Activated gamma-delta T cell (primary cell): ENCODE data around the gene ATP5F1A.
"Not testable (repeated sequence)": the region's sequence is repeated elsewhere in the genome, so short reads cannot be mapped to it uniquely, and the experiment has no call there.

ENCODE experiments used
- DNase-seq: peaks from one replicate; lab custom pipeline; 2025; lab: John Stamatoyannopoulos, UW
- total RNA-seq, 2 donors: gene quantifications; one replicate each; lab custom pipeline; 2026; lab: John Stamatoyannopoulos, UW

ATP5F1A gene
- total RNA-seq = 363 to 402 reads per million in 2 donors

DNA sequence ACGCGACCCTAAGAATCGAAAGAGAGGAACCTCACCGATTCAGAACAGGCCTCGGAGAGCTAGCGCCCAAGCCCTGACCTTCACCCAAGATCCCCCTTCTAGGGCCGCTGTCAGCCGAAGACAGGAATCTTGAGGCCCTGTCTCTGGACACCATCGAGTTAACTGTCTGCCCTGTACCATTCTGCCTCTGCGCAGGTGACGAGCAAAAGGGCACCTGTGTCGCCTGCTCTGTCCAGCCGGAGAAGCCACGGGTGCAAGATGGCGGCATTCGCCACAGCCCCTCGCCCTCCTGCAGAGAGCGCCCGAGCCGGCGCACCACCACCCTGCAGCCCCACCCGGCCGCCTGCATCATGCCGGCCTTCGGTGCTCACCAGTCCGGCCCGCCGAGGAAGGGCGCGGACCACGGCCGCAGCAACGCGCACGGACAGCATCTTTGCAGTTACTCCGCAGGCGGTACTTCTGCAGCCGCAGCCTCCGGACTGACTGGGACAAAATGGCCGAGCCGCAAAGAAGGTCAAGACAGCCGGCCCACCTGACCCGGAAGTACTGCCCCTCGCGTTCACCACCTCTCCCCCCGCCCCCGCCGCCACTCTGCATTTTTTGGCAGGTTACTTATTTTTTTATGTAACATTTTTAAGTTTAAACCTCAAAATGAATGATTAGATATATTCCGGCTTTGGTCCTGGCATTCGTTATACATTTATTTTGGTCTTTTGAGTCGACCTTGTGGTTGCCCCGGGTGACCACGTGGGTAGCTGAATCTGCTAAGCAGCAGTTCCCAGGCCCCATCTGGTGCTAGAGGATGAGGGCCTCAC, at the start of gene ATP5F1A:
ATP5F1A (minus strand) TSS at position 496 of the 815 bp plus-strand sequence; CDS start at position 431, 65 bp downstream.
- peak; percentile 51 for DNase-seq

DNA sequence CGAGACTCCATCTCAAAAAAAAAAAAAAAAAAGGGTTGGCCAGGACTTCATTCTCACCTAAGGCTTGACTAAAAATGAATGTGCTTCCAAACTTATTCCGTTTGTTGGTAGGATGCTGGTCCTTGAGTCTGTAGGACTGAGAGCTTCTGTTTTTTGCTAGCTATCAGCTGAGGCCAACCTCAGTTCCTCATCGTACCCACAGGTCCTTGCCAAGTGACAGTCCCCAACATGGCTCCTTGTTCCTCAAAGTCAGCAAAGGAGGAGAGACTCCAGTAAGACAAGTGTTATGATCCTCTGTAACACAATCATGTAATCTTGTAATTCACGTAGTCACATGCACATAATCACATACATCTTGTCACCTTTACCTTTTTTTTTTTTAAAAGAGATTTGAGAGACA, 43.1 kb upstream of the ATP5F1A start:
- no peak for DNase-seq

DNA sequence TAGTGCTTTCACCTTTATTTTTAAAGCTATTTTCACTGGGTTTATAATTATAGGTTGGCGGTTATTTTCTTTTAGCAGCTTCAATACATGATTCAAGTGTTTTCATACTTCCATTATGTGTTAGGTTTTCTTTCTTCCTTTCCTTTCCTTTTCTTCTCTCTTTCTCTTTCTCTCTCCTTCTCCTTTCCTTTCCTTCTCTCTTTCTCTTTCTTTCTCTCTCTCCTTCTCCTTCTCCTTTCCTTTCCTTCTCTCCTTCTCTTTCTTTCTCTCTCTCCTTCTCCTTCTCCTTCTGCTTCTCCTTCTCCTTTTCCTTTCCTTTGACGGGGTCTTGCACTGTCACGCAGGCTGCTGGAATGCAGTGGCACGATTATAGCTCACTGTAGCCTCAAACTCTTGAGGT, 42.1 kb upstream of the ATP5F1A start:
- no peak for DNase-seq

DNA sequence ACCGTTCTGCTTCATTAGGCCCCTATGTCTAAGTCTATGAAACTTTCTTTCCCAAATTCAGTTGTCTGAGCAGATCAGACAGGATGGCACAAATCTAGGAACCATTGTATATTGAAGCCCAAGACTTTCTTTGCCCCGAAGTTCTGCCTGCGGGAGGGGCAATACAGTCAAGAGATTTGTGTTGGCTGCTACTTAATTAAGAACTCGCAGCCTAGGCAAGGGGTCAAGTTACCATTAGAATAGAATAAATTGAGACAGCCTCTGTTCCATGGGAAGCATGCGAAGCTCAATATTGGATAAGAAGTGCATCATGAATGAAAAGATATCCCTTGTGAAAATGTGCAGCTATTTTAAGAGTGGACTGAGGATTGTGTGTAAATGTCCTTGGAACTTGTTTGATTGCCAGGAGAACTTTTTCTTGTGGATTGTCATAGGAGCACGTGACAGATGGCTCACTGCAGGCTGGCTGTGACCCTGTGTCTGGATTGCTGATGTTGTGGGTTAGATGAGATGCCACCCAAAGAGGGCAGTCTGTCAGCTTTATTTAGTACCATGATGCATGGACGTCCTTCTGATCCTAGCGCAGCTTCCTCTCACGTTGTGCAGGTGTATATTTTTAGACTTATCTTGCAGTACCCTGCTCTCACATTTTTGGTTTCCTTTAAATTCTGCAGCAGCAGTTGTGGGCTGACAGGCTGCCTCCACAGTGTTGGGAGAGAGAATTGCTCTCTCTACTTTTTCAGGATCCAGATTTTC, 37.0 kb upstream of the ATP5F1A start:
- DNase-seq = no peak

DNA sequence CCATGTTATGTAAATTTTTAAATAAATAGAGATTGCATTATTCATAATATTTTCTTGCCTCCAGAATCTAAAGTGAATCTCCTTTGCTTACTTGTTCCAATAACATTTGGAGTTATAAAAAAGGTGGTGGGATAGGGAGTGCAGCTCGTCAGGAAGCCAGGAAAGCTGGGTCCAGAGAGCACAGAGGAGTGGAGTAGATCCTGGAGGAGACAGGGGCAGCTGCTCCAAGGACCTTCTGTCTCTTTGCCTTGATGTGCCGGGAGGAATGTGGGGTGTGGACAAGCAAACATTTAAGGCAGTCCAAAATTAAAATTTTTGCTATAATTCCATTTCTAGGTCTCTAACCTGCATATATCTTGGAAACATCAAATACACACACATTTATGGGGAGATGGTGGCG, 35.4 kb upstream of the ATP5F1A start:
- DNase-seq = no peak

DNA sequence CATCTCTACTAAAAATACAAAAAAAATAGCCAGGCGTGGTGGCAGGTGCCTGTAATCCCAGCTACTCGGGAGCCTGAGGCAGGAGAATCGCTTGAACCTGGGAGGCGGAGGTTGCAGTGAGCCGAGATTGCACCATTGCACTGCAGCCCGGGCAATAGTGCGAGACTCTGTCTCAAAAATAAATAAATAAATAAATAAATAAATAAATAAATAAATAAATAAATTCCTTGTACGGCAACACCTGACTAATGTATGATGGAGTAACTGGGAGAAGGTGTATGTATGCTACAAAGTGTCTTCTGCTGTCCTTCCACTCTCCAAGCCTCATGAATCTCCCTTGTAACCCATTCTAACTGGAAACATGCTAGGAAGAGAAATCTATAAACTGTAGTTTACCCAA, 32.5 kb upstream of the ATP5F1A start:
- not testable (repeated sequence) for DNase-seq

DNA sequence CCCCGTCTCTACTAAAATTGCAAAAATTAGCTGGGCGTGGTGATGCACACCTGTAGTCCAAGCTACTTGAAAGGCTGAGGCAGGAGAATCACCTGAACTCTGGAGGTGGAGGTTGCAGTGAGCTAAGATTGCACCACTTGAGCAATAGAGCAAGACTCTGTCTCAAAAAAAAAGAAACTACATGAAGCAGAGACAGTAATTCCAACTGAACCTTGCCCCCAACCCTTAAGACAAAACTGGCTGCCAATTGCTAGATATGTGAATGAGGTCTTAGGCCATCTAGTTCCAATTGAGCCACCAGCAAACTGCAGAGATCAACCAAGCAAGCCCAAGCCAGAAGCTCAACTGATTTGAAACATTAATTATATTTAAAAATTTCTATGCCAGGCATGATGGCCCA, 32.0 kb upstream of the ATP5F1A start:
- DNase-seq = no peak

DNA sequence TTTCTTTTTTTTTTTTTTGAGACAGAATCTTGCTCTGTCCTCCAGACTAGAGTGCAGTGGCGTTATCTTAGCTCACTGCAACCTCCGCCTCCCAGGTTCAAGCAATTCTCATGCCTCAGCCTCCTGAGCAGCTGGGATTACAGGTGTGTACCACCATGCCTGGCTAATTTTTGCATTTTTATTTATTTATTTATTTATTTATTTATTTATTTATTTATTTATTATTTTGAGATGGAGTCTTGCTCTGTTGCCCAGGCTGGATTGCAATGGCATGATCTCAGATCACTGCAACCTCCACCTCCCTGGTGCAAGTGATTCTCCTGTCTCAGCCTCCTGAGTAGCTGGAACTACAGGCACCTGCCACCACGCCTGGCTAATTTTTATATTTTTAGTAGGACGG, 28.5 kb upstream of the ATP5F1A start:
- DNase-seq = not testable (repeated sequence)

DNA sequence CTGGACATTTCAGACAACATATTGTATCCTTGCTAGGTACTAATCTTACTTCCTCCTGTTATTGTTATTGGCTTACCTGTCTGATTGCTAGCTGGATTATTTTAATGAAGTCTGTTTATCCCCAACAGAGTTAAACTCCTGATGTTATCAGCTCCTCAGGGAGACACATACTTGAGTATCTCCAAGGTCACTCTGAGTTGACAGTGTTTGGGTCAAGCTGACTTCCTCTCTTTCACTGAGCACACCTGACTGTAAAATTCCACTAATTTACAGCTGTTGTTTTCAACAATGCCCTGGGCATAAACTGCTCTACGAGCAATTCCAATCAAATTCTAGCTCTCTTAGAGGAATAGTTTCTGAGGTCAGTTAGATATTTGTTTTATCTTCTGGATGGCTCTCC, 15.7 kb upstream of the ATP5F1A start:
- DNase-seq = no peak

DNA sequence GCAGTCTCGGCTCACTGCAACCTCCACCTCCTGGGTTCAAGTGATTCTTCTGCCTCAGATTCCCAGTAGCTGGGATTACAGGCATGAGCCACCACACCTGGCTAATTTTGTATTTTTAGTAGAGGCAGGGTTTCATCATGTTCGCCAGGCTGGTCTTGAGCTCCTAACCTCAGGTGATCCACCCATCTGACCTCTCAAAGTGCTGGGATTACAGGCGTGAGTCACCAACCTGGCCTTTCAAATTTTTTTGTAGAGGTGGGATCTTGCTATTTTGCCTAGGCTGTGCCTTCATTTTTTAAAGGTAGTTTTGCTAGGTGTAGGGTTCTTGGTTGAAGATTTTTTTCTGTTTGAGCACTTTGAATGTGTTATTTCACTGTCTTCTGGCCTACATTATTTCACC, 12.3 kb upstream of the ATP5F1A start:
- DNase-seq = no peak

DNA sequence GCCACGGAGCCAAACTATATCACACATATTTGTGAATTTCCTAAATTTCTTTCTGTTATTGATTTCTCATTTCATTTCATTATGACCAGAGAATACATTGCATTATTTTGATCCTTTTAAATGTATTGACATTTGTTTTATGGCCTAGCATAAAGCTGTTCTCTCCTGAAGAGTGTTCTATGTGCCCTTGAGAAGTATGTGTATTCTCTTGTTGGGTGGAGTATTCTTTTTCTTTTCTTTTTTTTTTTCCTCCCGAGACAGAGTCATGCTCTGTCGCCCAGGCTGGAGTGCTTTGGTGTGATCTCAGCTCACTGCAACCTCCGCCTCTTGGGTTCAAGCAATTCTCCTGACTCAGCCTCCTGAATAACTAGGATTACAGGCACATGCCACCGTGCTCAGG, 11.3 kb upstream of the ATP5F1A start:
- no peak for DNase-seq

DNA sequence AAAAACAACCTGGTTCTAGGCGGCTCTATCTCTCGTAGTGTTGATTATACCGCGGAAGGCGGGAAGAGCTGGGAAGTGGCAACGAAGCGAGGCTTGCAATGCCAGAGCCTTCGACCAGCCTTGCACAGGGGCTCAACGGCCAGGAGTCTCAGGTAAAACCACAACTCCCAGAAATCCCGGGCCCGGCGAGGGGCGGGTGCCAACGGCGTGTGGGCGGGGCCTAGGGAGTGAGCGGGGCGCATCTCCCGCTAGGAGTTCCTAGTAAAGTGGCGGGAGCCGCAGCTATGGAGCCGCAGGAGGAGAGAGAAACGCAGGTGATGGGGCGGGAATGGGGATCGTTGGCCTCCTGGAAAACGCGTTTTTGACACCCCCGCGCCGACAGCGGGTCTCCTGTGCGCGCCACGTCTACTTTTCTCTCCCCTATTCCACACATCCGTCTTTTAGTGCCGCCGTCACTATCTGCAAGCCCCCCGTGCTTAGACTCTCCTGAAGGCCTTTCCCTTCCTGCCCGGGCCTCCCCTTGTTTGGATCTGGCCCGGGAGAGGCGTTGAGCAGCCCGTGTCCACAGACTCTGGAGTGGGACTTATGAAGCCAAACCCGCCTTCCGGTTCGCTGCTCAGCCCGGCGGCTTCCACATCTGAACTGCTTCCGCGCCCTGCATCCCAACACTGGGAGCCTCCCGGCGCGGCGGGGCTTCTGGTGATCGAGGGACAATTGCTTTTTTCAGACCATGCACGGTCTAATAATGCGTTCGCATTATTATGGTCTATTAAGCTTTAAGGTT, 6.2 kb upstream of the ATP5F1A start, which contains the start of gene HAUS1:
HAUS1 (plus strand) TSS at position 258 of the 784 bp plus-strand sequence; CDS start at position 285, 27 bp downstream.
- DNase-seq = peak; percentile 65

DNA sequence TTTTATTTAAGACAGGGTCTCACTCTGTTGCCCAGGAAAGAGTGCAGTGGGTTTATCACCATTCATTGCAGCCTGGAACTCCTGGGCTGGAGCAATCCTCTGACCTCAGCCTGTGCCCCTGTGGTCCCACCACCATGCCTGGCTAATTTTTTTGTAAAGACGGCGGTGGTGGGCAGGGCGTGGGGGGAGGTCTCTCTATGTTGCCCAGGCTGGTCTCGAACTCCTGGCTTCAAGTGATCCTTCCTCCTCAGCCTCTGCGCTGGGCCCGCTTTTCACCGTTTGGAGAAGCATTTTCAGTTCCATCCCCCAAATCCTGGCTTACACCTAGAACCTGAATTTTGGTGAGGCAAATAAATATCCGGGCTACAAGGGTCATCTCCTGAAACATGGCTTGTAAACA, 1.4 kb upstream of the ATP5F1A start:
- no peak for DNase-seq

DNA sequence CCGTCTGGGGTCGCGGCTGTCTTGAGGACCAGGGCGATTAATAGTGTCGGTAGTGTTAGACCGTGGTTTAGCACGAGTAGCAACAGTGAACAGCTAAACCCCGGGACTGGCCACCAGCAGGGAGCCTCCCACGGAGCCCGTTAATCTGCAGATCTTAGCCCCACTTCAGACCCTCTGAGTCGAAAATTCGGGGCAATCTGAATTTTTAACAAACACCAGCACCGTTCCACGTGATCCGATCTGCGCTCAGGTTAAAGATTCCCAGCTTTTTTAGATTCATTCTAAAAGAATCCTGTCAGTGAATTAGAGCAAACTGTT, 479 bp upstream of the ATP5F1A start:
- DNase-seq = no peak

DNA sequence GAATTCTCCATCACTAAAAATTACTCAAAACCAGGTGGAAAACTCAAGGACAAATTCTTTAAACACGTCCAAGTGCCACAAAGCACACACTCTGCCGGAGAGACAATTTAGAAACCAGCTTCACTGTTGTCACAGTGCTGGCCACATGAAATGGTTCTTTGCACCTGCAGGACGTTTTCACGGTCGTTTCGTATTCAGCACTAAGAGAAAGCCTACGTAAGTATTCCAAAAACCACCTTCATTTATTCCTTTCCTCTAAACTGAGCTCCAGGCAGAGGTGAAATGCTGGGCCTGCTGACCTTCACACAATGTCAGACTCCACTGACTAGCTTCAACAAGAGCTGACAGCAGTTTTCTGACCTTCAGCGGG, 680 bp downstream of the ATP5F1A start:
- no peak for DNase-seq

DNA sequence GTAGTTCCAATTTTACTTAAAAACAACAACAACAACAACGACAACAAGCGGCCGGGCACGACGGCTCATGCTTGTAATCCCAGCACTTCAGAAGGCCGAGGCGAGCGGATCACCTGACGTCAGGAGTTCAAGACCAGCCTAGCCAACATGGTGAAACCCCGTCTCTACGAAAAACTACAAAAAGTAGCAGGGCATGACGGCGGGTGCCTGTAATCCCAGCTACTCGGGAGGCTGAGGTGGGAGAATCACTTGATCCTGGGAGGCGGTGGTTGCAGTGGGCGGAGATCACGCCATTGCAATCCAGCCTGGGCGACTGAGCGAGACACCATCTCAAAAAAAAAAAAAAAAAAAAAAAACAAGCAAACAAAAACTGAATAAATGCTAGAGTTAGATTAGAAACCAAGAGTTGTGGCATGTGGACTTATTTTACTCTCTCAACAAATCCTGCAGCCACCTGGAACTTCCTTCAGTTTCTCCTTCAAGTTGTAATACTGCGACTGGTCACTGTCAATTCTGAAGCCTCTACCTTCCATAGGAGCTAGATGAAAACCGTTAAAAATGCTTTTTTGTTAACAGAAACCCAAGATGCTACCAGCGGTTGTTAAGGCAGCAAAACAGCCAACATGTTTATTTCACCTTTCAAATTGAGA, 1.3 kb downstream of the ATP5F1A start:
- DNase-seq = no peak

DNA sequence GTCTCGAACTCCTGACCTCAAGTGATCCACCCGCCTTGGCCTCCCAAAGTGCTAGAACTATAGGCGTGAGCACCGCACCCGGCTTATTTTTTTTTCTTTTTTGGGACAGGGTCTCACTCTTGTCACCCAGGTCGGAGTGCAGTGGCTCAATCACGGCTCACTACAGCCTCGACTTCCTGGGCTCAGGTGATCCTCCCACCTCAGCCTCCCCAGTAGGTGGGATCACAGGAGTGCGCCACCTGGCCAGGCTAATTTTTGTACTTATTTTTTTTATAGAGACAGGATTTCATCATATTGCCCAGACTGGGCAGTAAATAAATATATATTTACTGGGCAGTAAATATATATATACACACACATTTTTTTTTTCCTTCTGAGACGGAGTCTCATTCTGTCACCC, 2.6 kb downstream of the ATP5F1A start:
- no peak for DNase-seq

DNA sequence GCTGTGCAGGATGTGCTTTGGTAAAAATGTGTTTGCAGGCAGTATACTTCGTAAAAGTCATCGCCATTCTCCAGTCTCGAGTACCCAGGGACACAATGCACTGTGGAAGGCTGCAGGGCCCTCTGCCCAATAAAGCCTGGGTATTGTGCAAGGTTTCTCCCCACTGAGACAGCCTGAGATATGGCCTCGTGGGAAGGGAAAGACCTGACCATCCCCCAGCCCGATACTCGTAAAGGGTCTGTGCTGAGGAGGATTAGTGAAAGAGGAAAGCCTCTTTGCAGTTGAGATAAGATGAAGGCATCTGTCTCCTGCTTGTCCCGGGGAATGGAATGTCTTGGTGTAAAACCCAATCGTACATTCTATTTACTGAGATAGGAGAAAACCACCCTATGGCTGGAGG, 9.6 kb downstream of the ATP5F1A start:
- DNase-seq = not testable (repeated sequence)

DNA sequence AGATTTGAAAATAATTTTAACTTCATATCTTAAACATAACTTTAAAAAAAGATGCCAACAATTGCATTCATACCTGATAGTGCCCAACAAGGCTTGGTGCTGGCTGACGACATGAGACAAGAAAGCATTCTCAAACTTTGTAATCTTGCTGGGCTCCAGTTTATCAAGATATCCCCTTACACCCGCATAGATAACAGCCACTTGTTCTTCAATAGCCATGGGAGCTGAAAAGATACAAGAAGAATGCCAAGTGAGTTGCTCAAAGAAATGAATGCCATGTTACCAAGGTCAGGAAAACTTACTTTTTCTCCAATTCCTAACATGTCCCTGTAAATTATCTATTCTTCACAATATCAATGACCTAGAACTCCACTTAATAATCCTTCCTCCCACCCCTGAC, 13.7 kb downstream of the ATP5F1A start:
- DNase-seq = no peak

DNA sequence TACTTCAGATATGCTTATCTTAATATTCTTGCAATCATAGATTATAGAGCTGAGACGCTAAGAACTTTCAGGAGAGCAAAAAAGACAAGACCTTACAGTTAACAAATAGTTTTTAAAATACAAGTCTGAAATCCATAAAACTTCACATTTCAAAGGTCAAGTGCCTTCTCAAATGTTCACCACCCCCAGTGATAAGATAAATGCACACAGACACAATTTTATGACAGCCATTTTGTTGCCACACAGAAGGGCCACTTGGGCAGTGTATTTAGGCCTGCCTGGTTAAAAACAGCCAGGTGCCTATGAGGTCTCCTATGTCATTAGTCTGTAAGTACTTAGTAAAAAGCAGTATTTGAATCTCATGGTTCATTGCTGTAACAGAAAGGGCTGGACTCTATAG, 17.9 kb downstream of the ATP5F1A start:
- no peak for DNase-seq

DNA sequence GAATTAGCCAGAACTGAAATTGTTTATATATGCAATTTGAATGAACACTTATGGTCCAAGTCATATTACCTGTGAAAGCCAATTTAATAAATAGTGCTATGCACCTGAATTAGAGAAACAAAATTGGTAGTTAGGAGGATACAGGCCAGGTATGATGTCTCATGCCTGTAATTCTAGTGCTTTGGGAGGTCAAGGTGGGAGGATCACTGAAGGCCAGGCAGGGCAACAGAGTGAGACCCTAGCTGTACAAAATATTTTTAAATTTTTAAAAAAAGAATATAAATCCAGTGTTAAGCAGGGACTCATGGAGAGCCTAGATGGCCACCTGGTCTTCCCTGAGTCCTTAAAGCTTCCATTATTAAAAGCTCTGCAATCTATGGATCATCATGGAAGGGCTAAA, 18.8 kb downstream of the ATP5F1A start:
- no peak for DNase-seq
